Activated CD8-positive, alpha-beta memory T cell treated with anti-CD3 and anti-CD28 coated beads for 36 hours (primary cell): ENCODE data around the gene POLR3G. TPM values are rescaled to one million over a fixed set of nuclear protein-coding genes. Genes with fewer than 3 reads are reported as not detected.

Experiments
- CTCF ChIA-PET: fragments of 350-600 bp; sonication (Branson Sonifier 250); formaldehyde crosslinking; loops from one replicate; lab custom pipeline; 2021; ENCODE audit warnings: antibody characterized with exemption; lab: Charles Lee
- POLR2A ChIA-PET: fragments of 350-600 bp; sonication (Branson Sonifier 250); formaldehyde crosslinking; loops from one replicate; lab custom pipeline; 2021; ENCODE audit warnings: antibody characterized with exemption; lab: Charles Lee
- total RNA-seq, 2 experiments: library from RNA; stranded (reverse); gene quantifications; one replicate each; pipeline ENCODE4 v1.2.3, GENCODE V29; 2021

Gene POLR3G
- total RNA-seq, 2 experiments from 2014 or later = 20.4 to 21.9 TPM

- ChIA-PET POLR2A (no interaction called here), CTCF (no interaction called here)
Measured at GRCh38 chr5:90484540-90484939, 9.9 kb downstream of the POLR3G start.

GRCh38 chr5:90488791-90489190 is 14.1 kb downstream of the POLR3G start:
- ChIA-PET CTCF (no interaction called here), POLR2A (no interaction called here)

GRCh38 chr5:90494043-90494442 is 19.4 kb downstream of the POLR3G start:
- ChIA-PET POLR2A (no interaction called here), CTCF (interaction anchor here (0.5 kb wide), 1 partner anchor 38 kb away, joined by 3 read pairs; no protein-coding TSS in a partner anchor)

GRCh38 chr5:90495146-90495545 is 20.5 kb downstream of the POLR3G start:
- POLR2A ChIA-PET = no interaction called here
- CTCF ChIA-PET = no interaction called here

- POLR2A ChIA-PET = no interaction called here
- CTCF ChIA-PET = no interaction called here
Measured at GRCh38 chr5:90503596-90503995, 28.9 kb downstream of the POLR3G start.

- POLR2A ChIA-PET = no interaction called here
- CTCF ChIA-PET = no interaction called here
Measured at GRCh38 chr5:90504743-90505142, 30.1 kb downstream of the POLR3G start.

- CTCF ChIA-PET = no interaction called here
- POLR2A ChIA-PET = no interaction called here
Measured at GRCh38 chr5:90506221-90506620, 31.6 kb downstream of the POLR3G start.

GRCh38 chr5:90510438-90510837 is 35.8 kb downstream of the POLR3G start:
- ChIA-PET CTCF (interaction anchor here (0.6 kb wide), 1 partner anchor 71 kb away, joined by 4 read pairs; no protein-coding TSS in a partner anchor), POLR2A (no interaction called here)

GRCh38 chr5:90514520-90514919 is 39.9 kb downstream of the POLR3G start:
- CTCF ChIA-PET = no interaction called here
- POLR2A ChIA-PET = no interaction called here

GRCh38 chr5:90518661-90519060 is 44.0 kb downstream of the POLR3G start:
- CTCF ChIA-PET = no interaction called here

GRCh38 chr5:90519081-90519480 is 44.4 kb downstream of the POLR3G start:
- ChIA-PET POLR2A (no interaction called here), CTCF (no interaction called here)

More at GRCh38 chr5:90518661-90519060, 44.0 kb downstream of the POLR3G start:
- POLR2A ChIA-PET = no interaction called here

- POLR2A ChIA-PET = interaction anchor here (0.6 to 2.7 kb wide), 4 partner anchors 54 to 554 kb away, joined by 3 to 15 read pairs (median 6); partner anchors contain the start of genes CETN3, MBLAC2 and POLR3G
Measured at GRCh38 chr5:90528601-90529193, 54.0 kb downstream of the POLR3G start.

GRCh38 chr5:90529194-90529938 is 54.7 kb downstream of the POLR3G start, which contains the start of gene LYSMD3:
Gene LYSMD3, minus strand, starts transcription at chr5:90529584. Its CDS starts 4,295 bp downstream, at chr5:90525289.
- ChIA-PET POLR2A (interaction anchor here (0.6 to 2.7 kb wide), 4 partner anchors 55 to 555 kb away, joined by 3 to 15 read pairs (median 6); partner anchors contain the start of genes CETN3, MBLAC2 and POLR3G), CTCF (interaction anchor here (0.9 to 1.8 kb wide), 6 partner anchors 53 to 142 kb away, joined by 3 to 5 read pairs (median 3); no protein-coding TSS in a partner anchor)

More at GRCh38 chr5:90528601-90529193, 54.0 kb downstream of the POLR3G start:
- CTCF ChIA-PET = interaction anchor here (1.1 to 1.8 kb wide), 2 partner anchors 52 to 67 kb away, joined by 3 to 5 read pairs; no protein-coding TSS in a partner anchor

- CTCF ChIA-PET = interaction anchor here (0.9 to 1.8 kb wide), 6 partner anchors 54 to 143 kb away, joined by 3 to 5 read pairs (median 3); no protein-coding TSS in a partner anchor
- POLR2A ChIA-PET = interaction anchor here (2.6 to 2.7 kb wide), 2 partner anchors 55 to 120 kb away, joined by 9 to 15 read pairs; partner anchors contain the start of genes CETN3, MBLAC2 and POLR3G
Measured at GRCh38 chr5:90529939-90530677, 55.4 kb downstream of the POLR3G start.

- CTCF ChIA-PET = interaction anchor here (1.1 to 1.8 kb wide), 4 partner anchors 58 to 144 kb away, joined by 3 to 5 read pairs (median 4); no protein-coding TSS in a partner anchor
- POLR2A ChIA-PET = interaction anchor here (2.6 to 2.7 kb wide), 2 partner anchors 56 to 121 kb away, joined by 9 to 15 read pairs; partner anchors contain the start of genes CETN3, MBLAC2 and POLR3G
Measured at GRCh38 chr5:90530736-90531487, 56.2 kb downstream of the POLR3G start.

GRCh38 chr5:90533794-90534193 is 59.1 kb downstream of the POLR3G start:
- ChIA-PET POLR2A (no interaction called here), CTCF (no interaction called here)

GRCh38 chr5:90534922-90535321 is 60.3 kb downstream of the POLR3G start:
- CTCF ChIA-PET = no interaction called here
- POLR2A ChIA-PET = no interaction called here

- ChIA-PET CTCF (no interaction called here), POLR2A (no interaction called here)
Measured at GRCh38 chr5:90542827-90543519, 68.3 kb downstream of the POLR3G start.
